Spleen (tissue), 11 donors: ENCODE results near the gene IGF1R. TPM values are rescaled to one million over a fixed set of nuclear protein-coding genes. Genes with fewer than 3 reads are reported as not detected.
A peak's percentile ranks its signal among the peaks of the same experiment; 100 is the strongest.

ENCODE experiments used
- DNase-seq: peaks from one replicate; pipeline ENCODE4 v3.0.0-alpha.2; 2020
- H3K27ac ChIP-seq, 8 donors: fragments of 200-600 bp; sonication (generic) in 7 of 8; 1 replicate in 4 of 8; 2 replicates in 4 of 8; pipeline versions ENCODE4 v1.5.0 to v1.8.0; 2016 to 2021; ENCODE audit warnings: inconsistent platforms in 4 of 8, mild to moderate bottlenecking in 4 of 8, moderate library complexity in 1 of 8
- H3K27me3 ChIP-seq, 7 donors: fragments of 200-600 bp; sonication (generic) in 6 of 7; replicated peaks in 1 of 7; 1 replicate in 4 of 7; 2 replicates in 3 of 7; pipeline versions ENCODE4 v1.5.0 to v1.8.0; 2016 to 2021; ENCODE audit warnings: inconsistent platforms in 3 of 7, mild to moderate bottlenecking in 1 of 7
- H3K36me3 ChIP-seq, 6 donors: fragments of 200-600 bp; sonication (generic) in 5 of 6; 1 replicate in 4 of 6; 2 replicates in 2 of 6; pipeline versions ENCODE4 v1.5.0 to v1.8.0; 2016 to 2021; ENCODE audit warnings: inconsistent platforms in 2 of 6
- H3K4me1 ChIP-seq, 6 donors: fragments of 200-600 bp; sonication (generic) in 5 of 6; 1 replicate in 3 of 6; 2 replicates in 3 of 6; pipeline versions ENCODE4 v1.5.0 to v1.8.0; 2016 to 2021; ENCODE audit warnings: inconsistent platforms in 3 of 6
- H3K4me3 ChIP-seq, 8 donors: fragments of 200-600 bp; sonication (generic) in 7 of 8; 1 replicate in 4 of 8; 2 replicates in 4 of 8; pipeline versions ENCODE4 v1.5.0 to v1.8.0; 2016 to 2021; ENCODE audit warnings: inconsistent platforms in 4 of 8, mild to moderate bottlenecking in 4 of 8, moderate library complexity in 2 of 8
- H3K9me3 ChIP-seq, 8 donors: fragments of 200-600 bp; sonication (generic) in 7 of 8; 1 replicate in 4 of 8; 2 replicates in 4 of 8; pipeline versions ENCODE4 v1.5.0 to v1.8.0; 2016 to 2021; ENCODE audit warnings: inconsistent platforms in 4 of 8
- POLR2A ChIP-seq, 3 donors: fragments of 450-650 bp; IDR thresholded peaks; one replicate each; pipeline ENCODE4 v1.5.1; 2017; ENCODE audit warnings: antibody characterized with exemption in 3 of 3, mild to moderate bottlenecking in 1 of 3
- POLR2AphosphoS5 ChIP-seq, 3 donors: sonication (generic); formaldehyde crosslinking; IDR thresholded peaks; one replicate each; pipeline ENCODE4 v1.5.1; 2017; ENCODE audit warnings: antibody characterized with exemption in 3 of 3
- WGBS, 5 donors: extraction: QIAGEN DNeasy Blood & Tissue Kit in 3 of 5; methylation state at CpG; one replicate each; pipeline versions ENCODE4 v1.1.5 to v1.1.7; 2013 to 2018; 5-methylcytosine and 5-hydroxymethylcytosine counted together
- intact Hi-C: fragments of 100-400 bp; cut with DNase I; formaldehyde crosslinking; loops from one replicate; pipeline ENCODE4 v1.15.0; 2023; ENCODE audit warnings: low total_unique reads
- polyA plus RNA-seq, 3 donors: library from polyadenylated mRNA; stranded (reverse); fragments of 200-250 nt; gene quantifications; one replicate each; pipeline ENCODE4 v1.2.1, GENCODE V29; 2013
- total RNA-seq, 7 donors: library from RNA; depleted of rRNA in 3 of 7; stranded (reverse); fragments of >200 nt in 3 of 7; fragmentation: NEBNext Ultra II Directional in 4 of 7; extraction: Animal tissue kit (Norgen Biotek cat#: 25700) in 4 of 7; gene quantifications; one replicate each; pipeline versions ENCODE4 v1.1.0 to v1.2.1, GENCODE V29; 2016 to 2021
- TF ChIP-seq, protein P1 (sequence below), 11 experiments: fragments of 200-600 bp in 7 of 11; fragments of 450-650 bp in 4 of 11; sonication (generic) in 4 of 11; IDR thresholded peaks in 8 of 11; conservative IDR thresholded peaks in 3 of 11; 1 replicate in 7 of 11; 2 replicates in 4 of 11; pipeline versions ENCODE4 v1.4.0 to v1.8.0; 2016 to 2021; ENCODE audit warnings: antibody characterized with exemption in 11 of 11, inconsistent platforms in 4 of 11, mild to moderate bottlenecking in 1 of 11
- donor health status: healthy with polysubstance abuse.
- donor health status: DM: no; HTN: no; CAD: no; lungs with moderate emphysema.
- donor health status: DM: no; HTN: no; CAD: no.
- donor health status: Bipolar disorder and iron deficiency.
- donor health status: healthy.
- donor health status: DM: no; HTN: no; CAD: no.
- donor health status: DM: yes; HTN: yes; CAD: no.

Gene IGF1R
- total and polyA plus RNA-seq, 10 donors, result 1.1 to 104 (median 53.1) TPM

DNA sequence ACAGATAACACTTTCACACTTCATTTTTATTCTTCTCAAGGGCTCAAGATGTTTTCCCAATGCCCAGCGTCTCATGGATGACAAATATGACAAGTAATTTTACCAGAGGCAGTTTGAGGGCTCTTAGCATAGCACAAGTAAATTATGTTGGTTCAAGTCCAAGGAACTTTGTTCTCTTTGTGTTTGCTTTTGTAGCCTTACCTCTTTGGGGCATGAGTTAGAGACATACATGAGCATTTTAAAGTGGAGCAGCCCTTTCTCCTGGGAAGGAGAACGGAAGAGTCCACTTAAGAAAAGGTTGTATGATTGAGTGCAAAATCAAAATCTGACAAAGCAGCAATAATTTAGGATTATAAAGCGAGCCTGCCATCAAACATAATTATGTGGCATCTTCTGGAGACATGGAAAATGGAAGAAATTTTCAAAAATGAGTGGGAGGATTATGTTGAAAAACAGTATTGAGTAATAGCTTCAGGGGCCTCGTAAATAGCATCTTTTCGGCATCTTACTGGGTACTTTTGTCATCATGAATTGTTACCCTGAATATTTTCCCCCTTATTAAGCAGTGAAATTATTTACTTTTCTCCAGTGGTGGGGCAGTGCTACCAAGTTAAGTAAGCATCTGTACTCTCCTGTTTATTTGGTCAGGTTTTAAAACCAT, 293.4 kb downstream of the IGF1R start:
- TF ChIP-seq POLR2A (IDR thresholded peaks at IDR 0.05) (no peak), POLR2AphosphoS5 (IDR thresholded peaks at IDR 0.05) (no peak)
- TF ChIP-seq, protein P1, sequence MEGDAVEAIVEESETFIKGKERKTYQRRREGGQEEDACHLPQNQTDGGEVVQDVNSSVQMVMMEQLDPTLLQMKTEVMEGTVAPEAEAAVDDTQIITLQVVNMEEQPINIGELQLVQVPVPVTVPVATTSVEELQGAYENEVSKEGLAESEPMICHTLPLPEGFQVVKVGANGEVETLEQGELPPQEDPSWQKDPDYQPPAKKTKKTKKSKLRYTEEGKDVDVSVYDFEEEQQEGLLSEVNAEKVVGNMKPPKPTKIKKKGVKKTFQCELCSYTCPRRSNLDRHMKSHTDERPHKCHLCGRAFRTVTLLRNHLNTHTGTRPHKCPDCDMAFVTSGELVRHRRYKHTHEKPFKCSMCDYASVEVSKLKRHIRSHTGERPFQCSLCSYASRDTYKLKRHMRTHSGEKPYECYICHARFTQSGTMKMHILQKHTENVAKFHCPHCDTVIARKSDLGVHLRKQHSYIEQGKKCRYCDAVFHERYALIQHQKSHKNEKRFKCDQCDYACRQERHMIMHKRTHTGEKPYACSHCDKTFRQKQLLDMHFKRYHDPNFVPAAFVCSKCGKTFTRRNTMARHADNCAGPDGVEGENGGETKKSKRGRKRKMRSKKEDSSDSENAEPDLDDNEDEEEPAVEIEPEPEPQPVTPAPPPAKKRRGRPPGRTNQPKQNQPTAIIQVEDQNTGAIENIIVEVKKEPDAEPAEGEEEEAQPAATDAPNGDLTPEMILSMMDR (IDR thresholded peaks at IDR 0.05 in 8 of 11, conservative IDR thresholded peaks at IDR 0.05 in 3 of 11), result no peak
- intact Hi-C loops, result no loop called here
- 75 to 85% (median 79%) methylated on average over 5 of the region's 5 CpGs for WGBS, 5 donors
- H3K27ac ChIP-seq, result no peak overlapping the region
- peaks cover 3 to 26% (median 7%) of the 10 kb centered on the region in 6 donors for H3K4me1 ChIP-seq
- no peak overlapping the region for H3K4me3 ChIP-seq
- no peaks in the 10 kb centered on the region for H3K9me3 ChIP-seq
- H3K36me3 ChIP-seq, result peaks cover 0 to 91% (median 40%) of the 10 kb centered on the region in 6 donors
- H3K27me3 ChIP-seq, result no peaks in the 10 kb centered on the region
- DNase-seq, result no peak

DNA sequence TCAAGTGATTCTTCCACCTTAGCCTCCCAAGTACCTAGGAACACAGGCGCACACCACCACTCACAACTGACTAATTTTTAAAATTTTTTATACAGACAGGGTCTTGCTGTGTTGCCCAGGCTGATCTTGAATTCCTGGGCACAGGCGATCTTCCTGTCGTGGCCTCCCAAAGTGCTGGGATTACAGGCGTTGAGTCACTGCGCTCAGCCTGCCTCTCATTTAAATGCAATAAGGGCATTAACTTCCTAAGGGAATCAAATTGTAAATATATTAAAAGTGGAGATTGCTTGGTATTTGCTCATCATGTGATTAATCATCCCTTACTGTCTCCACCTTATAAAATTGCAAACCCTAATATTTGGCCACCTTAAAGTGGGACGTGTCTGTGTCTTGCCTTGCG, 294.1 kb downstream of the IGF1R start:
- intact Hi-C loops, result no loop called here
- Histone ChIP-seq H3K4me1 (peaks cover 7 to 33% (median 13%) of the 10 kb centered on the region in 6 donors), H3K27ac (no peak overlapping the region)

DNA sequence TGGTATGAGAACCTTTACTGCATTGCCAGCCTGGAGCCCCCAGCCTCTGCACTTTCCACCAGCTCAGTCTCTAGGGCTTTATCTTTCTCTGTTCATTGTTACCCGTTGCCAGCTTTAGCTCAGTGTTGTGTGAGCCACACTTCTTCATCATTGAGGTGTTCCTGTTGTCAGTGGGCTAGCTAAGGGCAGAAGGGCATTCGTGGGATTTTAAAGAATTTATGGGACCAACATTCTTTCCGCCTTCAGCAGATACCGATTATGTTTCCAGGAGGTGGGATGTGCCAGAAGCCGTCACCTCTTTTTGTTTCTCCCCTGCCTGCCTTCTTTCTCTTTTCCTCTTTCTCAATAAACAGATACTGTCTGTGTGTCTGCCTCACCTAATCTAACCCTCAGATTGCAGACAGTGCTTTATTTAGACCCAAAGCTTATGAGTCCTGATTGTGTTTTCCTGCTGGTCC, 294.7 kb downstream of the IGF1R start:
- Histone ChIP-seq H3K4me3 (no peak overlapping the region), H3K27me3 (no peaks in the 10 kb centered on the region), H3K27ac (no peak overlapping the region), H3K9me3 (no peaks in the 10 kb centered on the region), H3K4me1 (peaks cover 7 to 36% (median 13%) of the 10 kb centered on the region in 6 donors), H3K36me3 (peaks cover 0 to 87% (median 40%) of the 10 kb centered on the region in 6 donors)
- 83 to 95% (median 90%) methylated on average over 5 of the region's 5 CpGs for WGBS, 5 donors
- TF ChIP-seq POLR2A (IDR thresholded peaks at IDR 0.05) (no peak), POLR2AphosphoS5 (IDR thresholded peaks at IDR 0.05) (no peak)
- TF ChIP-seq, protein P1 (IDR thresholded peaks at IDR 0.05 in 8 of 11, conservative IDR thresholded peaks at IDR 0.05 in 3 of 11), result no peak
- intact Hi-C loops, result no loop called here
- DNase-seq, result no peak

More for the DNA sequence above, 294.1 kb downstream of the IGF1R start:
- H3K36me3 ChIP-seq, result peaks cover 0 to 87% (median 40%) of the 10 kb centered on the region in 6 donors
- H3K27me3 ChIP-seq, result no peaks in the 10 kb centered on the region
- 95 to 99% (median 97%) methylated on average over 7 of the region's 7 CpGs for WGBS, 5 donors
- no peaks in the 10 kb centered on the region for H3K9me3 ChIP-seq
- no peak overlapping the region for H3K4me3 ChIP-seq
- no peak for DNase-seq
- TF ChIP-seq, protein P1 (IDR thresholded peaks at IDR 0.05 in 8 of 11, conservative IDR thresholded peaks at IDR 0.05 in 3 of 11), result no peak
- TF ChIP-seq POLR2A (IDR thresholded peaks at IDR 0.05) (no peak), POLR2AphosphoS5 (IDR thresholded peaks at IDR 0.05) (no peak)

DNA sequence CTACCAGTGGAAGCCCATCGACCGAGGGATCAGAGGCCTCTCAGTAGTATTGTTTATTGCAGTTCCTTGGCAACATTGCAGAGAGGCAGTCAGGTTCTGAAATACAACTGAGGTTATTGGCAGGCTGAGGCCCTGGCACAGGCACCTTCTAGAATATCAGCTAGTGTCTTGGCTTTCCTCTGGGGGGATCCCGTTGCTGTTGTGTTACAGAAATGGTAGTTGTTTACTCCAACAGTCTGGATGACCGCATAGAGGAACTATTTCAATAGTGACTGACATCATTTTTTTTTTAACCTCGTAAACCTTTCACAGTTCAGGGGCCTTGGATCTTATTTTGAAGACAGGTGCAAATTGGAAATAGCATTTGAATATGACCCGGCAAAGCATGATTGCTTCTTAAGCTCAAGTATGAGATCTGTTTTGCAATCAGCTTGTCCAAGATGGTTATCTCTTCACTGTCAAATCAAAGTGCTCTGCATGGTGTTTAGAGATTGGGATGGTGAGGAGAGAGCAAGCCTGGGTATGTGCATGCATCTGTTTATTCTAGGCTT, 295.3 kb downstream of the IGF1R start:
- H3K36me3 ChIP-seq, result peaks cover 0 to 87% (median 45%) of the 10 kb centered on the region in 6 donors
- peaks cover 7 to 36% (median 13%) of the 10 kb centered on the region in 6 donors for H3K4me1 ChIP-seq
- TF ChIP-seq POLR2AphosphoS5 (IDR thresholded peaks at IDR 0.05), result no peak
- no peak for TF ChIP-seq POLR2A (IDR thresholded peaks at IDR 0.05)
- TF ChIP-seq, protein P1 (IDR thresholded peaks at IDR 0.05 in 8 of 11, conservative IDR thresholded peaks at IDR 0.05 in 3 of 11), result no peak
- H3K9me3 ChIP-seq, result no peaks in the 10 kb centered on the region
- DNase-seq, result peak; percentile 18
- intact Hi-C loops, result no loop called here
- no peaks in the 10 kb centered on the region for H3K27me3 ChIP-seq
- WGBS, 5 donors, result 76 to 81% (median 78%) methylated on average over 6 of the region's 6 CpGs
- no peak overlapping the region for H3K4me3 ChIP-seq
- H3K27ac ChIP-seq, result no peak overlapping the region
